ENCODE results near the gene PARD3.

Gene PARD3

DNA sequence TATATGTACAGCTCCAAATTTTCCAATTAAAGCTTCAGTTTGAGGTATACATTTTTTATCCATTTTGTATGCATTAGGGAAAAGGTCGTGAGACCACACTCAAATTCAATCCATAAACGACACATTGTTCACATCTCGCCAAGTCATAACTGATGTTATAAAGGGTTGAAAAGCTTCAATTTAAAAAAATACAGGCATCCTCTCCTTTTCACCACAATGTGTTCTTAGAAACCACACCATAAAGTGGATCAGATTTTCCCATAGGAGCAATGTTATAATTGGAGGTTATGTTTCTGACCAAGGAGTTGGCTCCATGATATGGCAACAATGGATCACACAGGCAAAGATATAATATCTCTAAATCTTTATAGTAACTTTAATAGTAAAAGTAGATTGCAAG is 663.6 kb downstream of the PARD3 start:
- no peak for DNase-seq (ENCODE audit: low read depth in 1 of 2, low spot score in 1 of 2)

DNA sequence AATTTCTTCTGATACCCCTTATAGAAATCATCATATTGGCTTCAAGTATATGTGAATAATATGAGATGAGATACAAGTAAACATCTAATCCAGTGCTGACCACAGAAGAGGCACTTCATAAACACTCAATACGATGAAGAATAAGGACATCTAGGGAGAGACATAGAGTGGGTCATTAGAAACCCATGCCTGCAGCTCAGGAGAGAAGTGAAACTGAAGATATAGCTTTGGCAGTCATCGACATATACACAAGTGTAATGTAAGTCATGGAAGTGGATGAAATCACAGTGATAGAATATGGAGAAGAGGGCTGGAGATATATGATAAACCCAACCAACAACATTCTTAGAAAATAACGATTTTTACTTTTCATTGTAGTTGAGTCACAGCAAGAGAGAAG is 665.0 kb downstream of the PARD3 start:
- DNase-seq (ENCODE audit: low read depth in 1 of 2, low spot score in 1 of 2) = no peak

GRCh38 chr10:34148305-34148657 is 666.8 kb downstream of the PARD3 start:
- DNase-seq (ENCODE audit: low read depth in 1 of 2, low spot score in 1 of 2) = no peak

DNA sequence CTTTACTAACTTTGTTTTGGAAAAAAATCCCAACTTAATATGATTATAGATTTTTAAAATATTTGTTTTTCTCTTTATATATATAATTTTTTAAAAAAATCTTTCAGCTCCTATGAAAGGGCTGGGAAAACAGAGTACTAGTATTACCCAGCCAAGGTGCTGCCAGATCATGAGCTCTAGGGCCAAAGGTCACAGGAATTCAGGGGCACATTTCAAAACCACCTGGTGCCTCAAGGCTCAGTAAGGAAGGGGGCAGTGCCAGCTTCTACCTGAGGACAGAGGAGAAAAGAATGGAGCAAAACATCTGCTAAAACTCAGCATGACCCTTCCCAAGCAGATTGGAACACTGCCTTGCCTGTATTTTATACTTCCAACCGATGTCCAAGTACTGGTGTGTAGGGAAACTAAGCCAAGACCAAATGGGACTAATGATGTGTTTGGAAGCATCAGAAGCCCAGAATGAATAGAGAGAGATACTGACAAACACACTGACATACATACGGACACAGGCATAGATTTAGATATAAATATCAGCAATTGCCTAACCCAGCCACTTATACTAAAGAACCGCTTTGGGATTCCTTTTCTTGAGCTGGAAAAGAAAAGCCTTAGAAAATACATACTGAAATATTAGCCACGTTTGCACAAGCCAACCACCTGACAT is 667.3 kb downstream of the PARD3 start:
- no peak for DNase-seq (ENCODE audit: low read depth in 1 of 2, low spot score in 1 of 2)

- DNase-seq (ENCODE audit: low read depth in 1 of 2, low spot score in 1 of 2) = no peak
Measured at GRCh38 chr10:34145715-34146114, 669.4 kb downstream of the PARD3 start.

DNA sequence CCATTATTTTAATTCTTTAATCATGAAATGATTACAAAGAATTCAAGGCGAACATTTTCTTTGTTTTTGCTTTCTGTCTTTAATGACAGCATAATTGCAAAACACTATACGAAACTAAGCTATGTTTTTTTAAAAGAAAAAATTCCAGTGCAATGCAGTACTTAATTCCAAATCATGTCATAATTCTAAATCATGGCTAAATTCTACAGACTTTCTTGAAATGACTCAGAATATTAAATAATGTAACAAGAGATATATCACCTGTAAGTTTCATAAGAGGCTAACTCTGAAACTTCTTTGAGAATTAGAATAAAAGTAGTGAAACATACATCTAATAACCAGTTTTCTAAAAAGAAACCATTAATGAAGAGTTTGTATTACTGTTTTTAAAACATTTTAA is 671.6 kb downstream of the PARD3 start:
- no peak for DNase-seq (ENCODE audit: low read depth in 1 of 2, low spot score in 1 of 2)

GRCh38 chr10:34141032-34141680 is 673.9 kb downstream of the PARD3 start:
- no peak for DNase-seq (ENCODE audit: low read depth in 1 of 2, low spot score in 1 of 2)

- DNase-seq (ENCODE audit: low read depth in 1 of 2, low spot score in 1 of 2) = no peak
Measured at GRCh38 chr10:34139559-34139958, 675.5 kb downstream of the PARD3 start.

- DNase-seq (ENCODE audit: low read depth in 1 of 2, low spot score in 1 of 2) = no peak
Measured at GRCh38 chr10:34137955-34138354, 677.1 kb downstream of the PARD3 start.

DNA sequence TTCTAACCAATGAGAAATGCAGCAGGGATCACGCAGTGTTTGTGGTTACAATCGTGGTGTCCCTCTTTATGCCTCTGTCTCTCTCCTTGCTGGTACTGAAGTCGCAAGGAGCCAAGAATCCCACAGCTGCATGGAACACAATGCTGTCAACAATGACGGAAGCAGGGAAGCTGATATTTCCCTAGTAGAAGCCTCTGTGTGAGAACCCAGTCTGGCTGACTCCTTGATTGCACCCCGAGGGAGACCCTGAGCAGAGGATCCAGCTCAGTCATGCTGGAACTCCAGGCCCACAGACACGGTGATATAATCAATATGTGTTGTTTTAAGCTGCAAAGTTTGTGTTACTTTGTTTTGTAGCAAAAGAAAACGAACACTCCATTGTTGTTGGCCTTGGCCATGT is 677.9 kb downstream of the PARD3 start:
- no peak for DNase-seq (ENCODE audit: low read depth in 1 of 2, low spot score in 1 of 2)

DNA sequence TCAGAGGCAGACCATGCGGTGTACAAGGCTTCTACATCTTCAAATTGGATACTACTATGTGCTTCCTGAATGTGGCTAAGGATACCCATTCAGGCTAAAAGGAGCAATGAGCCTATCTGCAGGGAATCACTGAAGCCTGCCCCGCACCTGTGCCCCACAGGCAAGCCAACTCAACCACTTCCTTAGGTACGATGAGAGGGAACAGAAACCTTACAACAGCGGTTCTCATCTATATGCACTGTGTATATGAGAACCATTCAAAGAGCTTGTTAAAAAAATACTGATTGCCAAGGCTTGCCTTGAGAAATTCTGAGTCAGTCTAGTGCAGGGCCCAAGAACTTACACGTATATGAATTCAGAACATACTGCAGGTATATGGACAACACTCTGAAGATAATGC is 679.6 kb downstream of the PARD3 start:
- DNase-seq (ENCODE audit: low read depth in 1 of 2, low spot score in 1 of 2) = no peak

DNA sequence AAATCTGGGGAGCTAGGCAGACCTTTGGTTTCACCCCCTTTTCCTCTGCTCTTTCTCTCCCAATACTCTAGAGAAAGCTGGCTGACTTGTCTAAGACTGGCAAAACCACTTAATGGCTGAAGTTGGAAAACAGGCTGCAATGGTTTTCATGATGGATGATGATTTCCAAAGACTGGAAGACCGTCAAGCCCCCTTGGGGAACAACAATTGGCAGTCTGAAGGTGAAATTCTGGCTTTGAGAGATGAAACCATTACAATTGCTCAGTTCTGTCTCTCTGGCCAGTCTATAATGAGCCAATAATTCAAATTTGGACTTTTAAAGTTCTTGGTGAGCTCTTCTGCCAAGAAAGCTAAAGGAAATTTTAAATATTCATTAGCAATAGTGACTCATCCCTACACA is 680.5 kb downstream of the PARD3 start:
- no peak for DNase-seq (ENCODE audit: low read depth in 1 of 2, low spot score in 1 of 2)

DNA sequence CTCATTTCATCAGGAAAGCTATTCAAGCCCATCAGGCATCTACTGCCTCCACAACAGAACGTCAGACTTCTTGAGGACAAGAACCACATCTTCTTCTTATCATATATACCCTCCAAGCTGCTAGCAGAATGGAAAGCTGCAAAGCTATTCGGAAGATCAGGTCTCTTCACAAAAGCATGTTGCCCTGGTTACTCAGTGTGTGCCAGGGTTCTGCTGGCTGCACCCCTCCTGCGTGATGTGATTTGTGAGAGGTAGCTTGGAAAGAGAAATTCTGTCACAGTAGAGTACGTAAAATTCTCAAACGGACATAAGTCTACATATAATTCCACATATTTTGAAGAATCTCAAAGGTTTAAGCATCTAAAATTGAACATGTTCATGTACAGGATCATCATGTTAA is 681.7 kb downstream of the PARD3 start:
- no peak for DNase-seq (ENCODE audit: low read depth in 1 of 2, low spot score in 1 of 2)

DNA sequence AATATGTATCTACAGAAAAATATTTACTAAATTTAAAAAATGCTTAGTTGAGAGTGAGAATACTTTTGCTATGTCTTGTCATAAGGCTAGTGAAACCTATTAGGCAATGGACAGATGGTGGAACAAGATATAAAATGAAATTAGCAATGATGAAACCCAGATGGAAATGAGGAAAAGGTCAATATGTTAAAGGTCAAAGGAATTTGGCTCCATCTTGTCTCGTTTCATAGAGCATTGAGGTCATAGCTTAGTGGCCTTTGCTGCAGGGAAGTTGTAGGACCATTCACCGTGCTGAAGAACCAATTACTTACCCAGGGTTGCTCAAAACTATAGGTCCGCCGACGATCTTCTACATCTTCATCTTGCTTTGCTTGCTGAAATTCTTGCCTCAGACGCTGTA is 683.9 kb downstream of the PARD3 start:
- DNase-seq (ENCODE audit: low read depth in 1 of 2, low spot score in 1 of 2) = no peak

DNA sequence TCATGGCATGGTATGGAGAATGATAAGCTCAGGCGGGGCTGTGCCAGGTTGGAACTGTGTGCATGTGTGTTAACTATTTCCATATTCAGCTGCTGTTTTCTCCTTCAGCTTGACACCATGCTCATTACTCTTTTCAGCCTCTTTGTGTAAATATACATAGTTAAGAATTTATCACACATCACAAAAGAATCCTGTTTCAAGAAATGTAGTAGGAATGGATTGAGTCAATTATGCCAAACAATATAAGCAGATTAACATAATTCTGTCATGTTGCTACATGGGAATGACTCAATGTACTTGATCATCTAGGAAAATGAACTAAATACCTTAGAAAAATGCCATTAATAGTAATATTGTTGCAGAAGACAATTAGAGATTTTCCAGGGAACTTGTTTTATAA is 687.4 kb downstream of the PARD3 start:
- no peak for DNase-seq (ENCODE audit: low read depth in 1 of 2, low spot score in 1 of 2)

GRCh38 chr10:34126371-34127151 is 688.5 kb downstream of the PARD3 start:
- DNase-seq (ENCODE audit: low read depth in 1 of 2, low spot score in 1 of 2) = no peak

DNA sequence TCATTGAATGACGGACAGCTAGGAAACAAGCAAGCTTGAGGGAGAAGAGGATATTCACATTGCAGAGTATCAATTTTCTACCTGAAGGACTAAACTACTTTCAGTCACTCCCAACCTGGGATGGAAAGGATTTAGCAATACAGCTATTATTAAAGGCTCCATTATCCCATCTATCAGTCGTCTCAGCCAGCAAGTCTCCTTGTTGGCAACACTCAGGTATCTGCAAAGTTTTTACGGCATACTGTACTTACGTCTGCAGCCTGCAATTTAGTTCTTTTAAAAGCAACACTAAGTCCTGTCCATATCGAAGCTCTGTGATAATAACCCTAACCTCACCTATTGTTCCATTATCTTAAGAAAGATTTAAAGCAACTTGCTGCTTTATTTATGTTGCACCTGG is 689.4 kb downstream of the PARD3 start:
- no peak for DNase-seq (ENCODE audit: low read depth in 1 of 2, low spot score in 1 of 2)

DNA sequence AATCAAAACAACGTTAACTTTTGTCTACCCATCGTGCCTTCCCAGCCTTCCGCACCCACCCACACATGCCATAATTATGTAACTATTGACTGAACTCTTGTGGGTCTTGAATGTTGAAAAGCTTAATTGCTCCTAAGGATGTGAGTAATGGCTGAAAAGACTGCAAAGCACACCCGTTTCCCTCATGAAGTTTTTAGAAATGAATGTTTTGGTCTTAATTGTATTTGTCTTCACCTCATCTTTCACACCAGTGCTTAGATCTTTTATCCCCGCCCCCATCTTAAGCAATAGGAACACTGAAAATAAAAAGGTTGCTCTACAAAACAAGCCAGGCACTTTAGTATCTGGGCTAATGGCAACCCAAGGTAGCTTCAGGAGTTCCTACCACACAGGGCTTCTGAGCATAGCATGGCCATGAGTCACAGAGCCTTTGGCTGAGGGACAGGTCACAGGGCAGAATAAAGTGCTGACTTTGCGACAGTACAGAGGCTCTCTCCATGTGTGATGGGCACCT is 690.5 kb downstream of the PARD3 start:
- DNase-seq (ENCODE audit: low read depth in 1 of 2, low spot score in 1 of 2) = no peak

DNA sequence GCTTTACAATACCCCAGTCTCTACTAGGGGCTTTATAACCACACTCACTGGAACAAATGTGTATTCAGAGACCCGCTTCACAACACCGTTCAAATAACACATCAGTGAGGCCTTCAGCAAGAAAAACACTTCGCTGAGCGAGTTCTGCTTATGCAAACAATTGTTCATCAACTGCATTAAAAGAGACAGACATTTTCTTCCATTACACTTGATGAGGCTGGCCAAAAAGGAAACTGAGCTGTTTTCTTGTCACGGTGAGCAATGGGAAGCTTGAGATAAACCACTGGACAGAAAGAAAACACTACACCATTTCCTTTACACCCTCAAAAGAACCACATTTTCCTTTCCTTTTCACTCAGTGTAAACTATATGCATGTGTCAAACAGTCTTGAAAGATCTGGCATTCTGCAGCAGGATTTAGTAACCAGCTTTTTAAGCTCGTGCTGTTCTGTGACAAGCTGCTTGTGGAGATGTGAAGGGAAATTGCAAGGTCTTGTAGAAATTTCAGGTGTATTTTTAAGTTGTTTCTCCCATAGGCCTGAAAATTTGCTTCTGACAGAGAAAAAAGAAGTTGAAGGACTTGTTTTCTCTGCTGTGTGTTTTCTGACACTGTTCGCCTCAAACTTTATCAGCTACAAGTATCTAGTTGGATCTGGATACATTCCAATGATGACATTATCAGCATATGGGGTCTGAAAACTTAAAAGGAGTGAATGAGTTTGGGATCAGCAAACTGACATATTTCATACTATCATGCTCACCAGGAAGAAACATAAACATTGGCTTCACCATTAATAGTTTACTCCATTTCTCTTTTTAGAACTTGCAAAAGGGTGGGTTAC is 693.1 kb downstream of the PARD3 start:
- no peak for DNase-seq (ENCODE audit: low read depth in 1 of 2, low spot score in 1 of 2)

GRCh38 chr10:34121125-34121753 is 693.9 kb downstream of the PARD3 start:
- DNase-seq (ENCODE audit: low read depth in 1 of 2, low spot score in 1 of 2) = no peak

DNA sequence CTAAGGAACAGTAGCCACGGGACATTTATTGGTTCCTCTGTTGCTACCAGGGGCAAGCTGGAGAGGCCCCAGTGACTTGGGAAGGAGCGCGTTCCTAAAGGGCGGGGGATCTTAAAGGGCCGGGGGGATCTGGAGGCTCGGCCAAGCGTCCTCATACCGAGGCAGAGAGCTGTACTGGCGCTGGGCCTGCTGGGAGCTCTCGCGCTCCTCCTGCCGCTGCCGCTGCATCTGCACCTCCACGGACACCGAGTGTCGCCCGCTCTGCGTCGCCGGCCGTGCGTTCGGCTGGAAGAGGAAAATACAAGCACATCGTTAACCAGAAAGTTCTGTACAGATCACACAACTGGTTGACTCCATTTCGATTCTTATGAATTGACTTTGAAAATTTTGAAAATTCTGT is 695.6 kb downstream of the PARD3 start:
- DNase-seq (ENCODE audit: low read depth in 1 of 2, low spot score in 1 of 2) = no peak
